ENCODE measurements around the gene FKBP1A.

FKBP1A gene

DNA sequence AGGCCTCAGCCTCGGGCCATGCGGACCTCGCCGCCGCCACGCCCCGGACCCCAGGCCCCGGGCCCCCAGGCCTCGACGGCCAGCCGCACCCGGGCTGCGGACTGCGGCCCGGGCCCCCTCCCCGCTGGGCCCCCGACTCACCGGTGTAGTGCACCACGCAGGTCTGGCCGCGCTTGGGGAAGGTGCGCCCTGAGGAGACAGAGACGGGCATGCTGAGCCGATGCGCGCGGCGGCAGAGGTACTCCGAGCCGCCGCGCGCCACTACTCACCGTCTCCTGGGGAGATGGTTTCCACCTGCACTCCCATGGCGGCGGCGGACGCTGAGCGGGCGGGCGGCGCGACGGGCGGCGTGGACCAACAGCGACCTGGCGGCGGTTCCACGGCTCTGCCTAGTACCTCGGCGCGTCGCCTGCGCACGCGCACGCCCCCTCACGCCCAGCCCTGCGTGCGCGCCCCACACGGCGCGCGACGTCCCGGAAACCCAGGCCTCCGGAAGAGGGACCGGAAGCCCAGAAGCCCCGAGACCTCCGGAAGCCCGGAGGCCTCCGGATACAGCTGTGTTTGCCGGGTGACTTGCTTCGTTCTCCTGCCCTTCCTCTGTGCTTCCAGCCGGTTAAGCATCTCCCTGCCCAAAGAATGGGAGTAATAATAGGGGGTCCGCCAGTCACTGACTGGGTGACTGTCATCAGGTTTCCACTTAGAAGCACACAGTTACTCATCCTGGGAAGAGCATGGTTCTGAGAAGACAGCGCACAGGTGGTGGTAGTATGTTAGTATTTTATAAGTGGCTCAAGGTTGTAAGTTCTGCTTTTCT, at the start of gene FKBP1A:
Gene FKBP1A (minus strand): TSS at position 362 of the 814 bp plus-strand sequence. CDS start 56 bp downstream, at position 306.
- DNase-seq = peak; percentile 95

DNA sequence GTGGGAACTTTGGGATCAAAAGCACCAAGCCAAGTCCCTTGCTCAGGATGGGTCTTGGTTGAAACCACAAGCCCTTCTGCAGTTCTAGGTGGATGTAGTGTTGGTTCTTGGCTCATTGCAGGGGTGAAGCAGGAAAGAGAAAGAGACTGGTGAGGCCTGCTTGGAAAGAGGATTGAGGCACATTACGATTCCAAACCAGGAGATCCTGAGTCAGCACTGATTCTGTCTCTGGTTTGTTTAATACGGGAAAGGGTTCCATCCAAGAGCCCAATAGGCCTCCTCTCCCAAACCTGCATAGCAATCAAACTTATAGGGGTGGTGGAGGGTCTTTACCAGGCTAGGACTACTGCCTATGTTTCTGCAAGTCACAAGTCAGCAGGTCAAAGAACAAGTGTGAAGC, 49.5 kb upstream of the FKBP1A start:
- no peak for DNase-seq

DNA sequence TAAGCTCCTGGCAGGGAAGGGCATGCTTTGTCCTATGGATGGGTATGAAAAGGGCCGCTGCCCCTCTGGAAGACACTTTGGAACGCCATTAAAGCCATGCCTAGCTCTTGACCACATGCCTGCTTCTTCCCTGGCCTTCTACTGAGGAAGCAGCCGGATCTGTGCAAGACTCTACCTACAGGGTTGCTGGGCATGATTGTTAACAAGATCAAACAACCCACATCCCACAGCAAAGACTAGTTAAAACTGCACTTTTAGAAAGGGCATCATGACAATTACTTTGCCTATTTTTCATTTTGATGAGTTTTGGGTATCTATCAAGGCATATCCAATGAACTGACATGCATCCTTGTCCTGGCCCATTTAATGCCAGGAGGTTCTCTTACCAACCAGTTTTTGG, 48.3 kb upstream of the FKBP1A start:
- no peak for DNase-seq

DNA sequence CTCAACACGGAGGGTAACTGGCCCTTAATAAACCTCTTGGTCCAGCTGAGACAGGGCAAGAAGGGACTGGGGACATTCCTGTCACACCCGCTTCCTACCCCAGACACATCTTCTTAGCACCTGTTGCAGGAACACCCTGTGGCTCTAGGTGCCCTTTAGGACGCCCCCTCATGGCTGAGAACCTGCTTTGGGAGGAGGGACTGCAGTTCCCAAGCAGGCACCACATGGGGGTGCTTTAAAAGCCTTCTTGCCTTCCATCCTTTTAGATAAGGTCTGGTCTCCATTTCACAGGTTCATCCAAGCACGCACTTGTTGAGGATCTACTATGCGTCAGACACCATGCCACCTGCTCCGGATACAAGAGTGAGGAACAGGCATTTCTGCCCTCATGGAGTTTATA, 47.2 kb upstream of the FKBP1A start:
- no peak for DNase-seq

DNA sequence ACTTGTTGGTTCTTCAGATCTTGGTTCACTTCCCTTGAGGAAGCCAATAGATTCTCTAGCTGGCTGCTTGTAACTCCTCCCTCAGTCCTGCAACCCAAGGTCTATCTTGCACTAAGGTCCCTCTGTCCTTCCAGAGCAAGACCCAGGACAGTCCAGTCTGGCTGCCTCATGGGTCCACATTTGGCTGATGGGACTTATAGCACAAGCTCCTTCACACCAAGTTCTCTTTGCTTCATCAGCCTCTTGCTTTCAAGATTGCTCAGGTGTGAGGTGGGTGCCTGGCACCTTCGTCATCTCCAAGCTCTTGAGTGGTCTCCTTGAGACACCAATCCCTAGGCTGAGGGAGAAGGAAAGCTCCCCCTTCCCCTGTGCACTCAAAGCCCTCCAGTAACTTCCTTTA, 45.5 kb upstream of the FKBP1A start:
- DNase-seq = no peak

DNA sequence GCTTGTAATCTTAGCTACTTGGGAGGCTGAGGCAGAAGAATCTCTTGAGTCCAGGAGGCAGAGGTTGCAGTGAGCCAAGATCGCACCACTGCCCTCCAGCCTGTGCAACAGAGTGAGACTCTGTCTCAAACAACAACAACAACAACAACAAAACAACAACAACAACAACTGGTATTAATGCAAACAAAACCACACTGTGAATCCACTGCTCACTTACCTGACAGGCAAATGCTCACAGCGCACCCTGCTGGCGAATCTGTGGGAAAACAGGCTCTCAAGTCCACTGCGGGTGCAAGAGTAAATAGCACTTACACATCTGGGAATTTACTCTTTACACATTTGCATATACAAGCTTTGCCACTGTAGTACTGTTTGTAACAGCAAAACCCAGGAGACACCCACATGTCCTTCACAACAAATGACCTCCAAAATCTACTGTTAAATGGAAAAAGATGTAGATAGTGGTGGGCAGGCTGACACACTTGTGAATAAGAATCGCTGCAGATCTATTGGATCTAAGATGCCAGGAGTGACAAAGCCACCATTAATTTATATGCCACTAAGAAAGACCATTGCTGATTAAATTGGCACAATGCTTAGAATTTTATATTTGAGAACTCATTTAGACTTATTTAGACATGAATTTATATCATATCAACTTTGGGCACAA, 44.5 kb upstream of the FKBP1A start:
- peak; percentile 84 for DNase-seq

DNA sequence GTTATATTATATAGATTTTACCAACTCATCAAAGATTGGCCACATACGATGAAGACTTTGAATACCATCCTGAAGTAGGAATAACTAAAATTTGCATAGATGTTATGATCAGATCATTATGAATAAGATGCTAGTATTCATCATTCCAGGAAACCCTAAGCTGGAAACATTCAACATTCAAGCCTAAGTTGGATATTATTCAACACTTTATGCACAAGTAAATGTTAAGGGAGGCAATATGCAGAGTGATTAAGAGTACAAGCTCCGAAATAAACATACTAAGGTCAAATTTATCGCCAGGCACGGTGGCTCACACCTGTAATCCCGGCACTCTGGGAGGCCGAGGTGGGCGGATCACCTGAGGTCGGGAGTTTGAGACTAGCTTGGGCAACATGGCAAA, 43.4 kb upstream of the FKBP1A start:
- DNase-seq = no peak

DNA sequence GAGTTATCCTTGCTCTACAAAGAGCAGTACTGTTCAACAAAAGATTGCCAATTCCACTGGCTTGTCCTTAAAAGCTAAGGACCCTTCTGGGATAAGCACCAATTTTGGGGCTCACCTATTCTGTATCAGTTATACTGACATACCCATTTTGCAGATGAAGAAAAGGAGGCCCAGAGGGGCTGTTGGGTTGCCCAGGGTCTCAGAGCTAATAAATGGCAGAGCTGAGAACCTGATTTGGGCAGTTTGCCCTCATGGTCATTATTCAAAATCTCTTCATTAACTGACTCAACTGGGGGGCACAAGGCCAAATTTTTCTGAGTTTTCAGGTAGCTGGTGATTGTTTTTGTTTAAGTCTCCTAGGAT, 42.5 kb upstream of the FKBP1A start:
- DNase-seq = no peak

DNA sequence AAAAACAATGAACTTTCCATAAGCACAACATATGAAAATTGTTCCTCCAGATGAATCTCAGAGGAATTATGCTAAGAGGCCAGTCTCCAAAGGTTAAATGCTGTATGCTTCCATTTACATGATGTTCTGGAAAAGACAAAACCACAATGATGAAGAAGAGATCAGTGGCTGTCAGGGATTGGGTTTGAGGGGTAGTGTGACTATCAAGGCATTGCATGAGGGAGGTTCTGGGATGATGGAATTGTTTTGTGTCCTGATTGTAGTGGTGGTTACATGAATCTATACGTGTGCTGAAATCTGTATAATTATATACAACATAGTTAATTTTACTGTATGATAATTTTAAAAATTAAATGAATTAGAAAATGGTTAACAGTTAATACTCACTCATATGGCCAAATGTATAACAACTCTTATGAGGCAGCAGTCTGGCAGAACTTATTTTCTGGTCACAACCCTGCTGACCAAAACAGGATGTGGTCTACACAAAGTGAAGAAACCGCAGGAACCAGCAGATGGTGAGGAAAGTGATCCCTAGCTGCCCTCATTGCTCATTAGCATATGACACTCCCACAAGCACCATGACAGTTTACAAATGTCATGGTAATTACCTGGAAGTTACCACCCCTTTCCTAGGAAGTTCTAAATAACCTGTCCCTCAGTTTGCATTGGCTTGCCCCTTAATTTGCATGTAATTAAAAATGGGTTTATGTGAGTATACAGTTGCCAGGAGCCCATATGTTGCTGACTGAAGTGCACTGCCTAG, 41.9 kb upstream of the FKBP1A start:
- peak; percentile 77 for DNase-seq

DNA sequence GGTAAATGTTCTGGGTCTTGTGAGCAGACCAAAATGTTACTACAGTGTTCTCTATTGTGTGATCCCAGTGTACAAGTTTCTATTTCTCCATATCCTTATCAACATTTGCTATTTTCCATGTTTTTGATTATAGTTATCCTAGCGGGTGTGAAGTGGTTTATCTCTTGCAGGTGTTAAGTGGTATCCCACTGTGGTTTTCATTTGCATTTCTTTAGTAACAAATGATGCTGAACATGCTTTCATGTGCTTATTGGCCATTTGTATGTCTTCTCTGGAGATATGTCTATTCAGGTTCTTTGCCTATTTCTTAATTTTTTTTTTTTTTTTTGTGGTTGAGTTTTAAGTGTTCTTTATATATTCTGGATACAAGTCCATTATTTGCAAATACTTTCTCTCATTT, 38.3 kb upstream of the FKBP1A start:
- DNase-seq = no peak

DNA sequence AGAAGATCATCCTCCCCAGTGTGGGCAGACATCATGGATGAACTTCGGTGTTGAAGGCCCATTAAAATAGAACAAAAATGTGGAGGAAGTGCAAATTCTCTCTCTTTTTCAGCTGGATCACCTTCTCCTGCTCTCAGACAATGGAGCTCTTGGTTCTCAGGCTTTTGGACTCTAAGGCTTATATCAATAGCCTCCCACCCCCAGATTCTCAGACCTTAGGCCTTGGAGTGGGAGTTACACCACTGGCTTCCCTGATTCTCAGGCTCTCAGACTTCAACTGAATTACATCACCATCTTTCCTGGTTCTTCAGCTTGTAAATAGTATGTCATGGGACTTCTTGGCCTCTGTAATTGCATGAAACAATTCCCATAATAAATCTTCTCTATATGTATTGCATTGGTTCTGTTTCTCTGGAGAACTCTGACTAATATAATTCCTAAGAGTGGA, 37.2 kb upstream of the FKBP1A start:
- DNase-seq = no peak

DNA sequence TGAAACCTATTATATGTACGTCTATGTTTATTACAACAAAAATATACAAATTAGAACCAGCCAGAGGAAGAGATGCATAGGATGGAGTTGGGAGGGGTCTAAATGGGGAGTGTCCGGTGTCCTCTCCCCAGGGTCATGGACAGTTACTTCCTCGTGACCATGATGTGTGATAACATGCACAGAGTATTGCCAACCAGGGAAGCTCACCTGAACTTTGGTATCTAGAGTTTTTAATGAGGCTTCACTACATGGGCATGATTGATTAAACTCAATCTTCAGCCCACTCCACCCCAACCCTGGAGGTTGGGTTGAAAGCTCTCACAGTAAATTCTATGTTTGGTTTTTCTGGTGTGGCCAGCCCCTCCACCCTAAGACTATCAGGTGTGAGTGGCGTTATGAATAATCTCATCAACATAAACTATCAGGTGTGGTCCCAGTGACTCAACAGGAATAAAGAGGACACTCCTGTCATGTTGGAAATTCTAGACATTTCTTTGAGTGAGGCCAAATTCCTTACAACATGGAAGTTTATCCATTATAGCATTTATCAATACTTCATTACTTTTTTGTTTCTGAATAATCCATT, 36.4 kb upstream of the FKBP1A start:
- DNase-seq = no peak

DNA sequence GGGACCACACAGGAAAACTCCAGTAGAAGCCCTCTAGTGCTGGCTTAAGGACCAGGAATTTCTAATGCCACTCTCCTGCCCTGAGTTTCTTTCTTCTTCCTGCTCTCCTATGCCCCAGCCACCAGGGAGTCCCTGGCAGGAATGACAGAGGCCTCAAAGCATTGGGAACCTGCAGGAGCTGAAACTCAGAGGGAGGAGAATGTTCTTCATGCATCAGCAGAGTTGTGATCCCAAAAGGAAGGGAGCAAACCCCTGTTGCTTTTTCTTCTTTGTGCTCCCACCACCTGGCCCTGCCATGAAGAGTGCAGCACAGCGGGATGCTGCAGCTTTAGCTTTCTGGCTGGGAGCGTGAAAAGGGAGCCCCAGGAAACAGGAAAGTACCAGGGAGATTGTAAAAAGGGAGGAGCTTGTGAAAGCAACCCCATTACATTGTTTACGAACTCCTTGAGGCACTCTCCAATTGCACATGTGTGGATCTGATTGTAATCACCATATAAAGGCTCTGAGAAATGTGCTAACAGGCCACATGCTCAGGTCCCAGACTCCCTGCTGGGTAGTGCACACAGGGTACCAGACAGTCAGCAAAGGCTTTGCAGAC, 34.7 kb upstream of the FKBP1A start:
- DNase-seq = no peak

DNA sequence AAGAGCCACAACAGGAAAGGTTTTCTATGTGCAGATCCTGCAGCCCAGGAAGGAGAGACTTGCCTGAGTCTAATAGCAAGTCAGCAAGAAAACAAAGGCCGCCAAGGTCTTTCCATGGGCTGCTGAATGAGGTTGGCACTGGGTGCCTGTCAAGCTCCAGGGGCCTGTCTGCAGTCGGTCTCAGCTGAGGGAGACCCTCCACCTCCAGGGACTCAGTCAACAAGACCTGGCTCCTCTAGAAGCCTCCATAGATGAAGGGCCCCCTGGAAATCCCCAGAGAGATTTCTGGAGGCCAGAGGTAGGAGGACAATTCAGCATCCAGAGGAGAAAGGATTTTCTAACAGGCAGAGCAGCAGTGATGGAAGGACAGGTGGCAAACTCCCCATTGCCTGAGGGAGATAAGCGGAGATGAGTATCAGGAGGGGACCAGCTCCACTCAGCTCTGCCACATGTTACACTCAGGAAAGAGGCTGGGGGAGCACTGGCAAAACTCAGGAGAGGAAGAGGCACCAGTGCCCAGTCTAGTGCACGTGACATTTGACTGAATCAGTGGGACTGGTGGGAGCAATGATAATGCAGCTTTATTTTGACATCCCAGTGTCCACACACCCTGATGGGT, 33.5 kb upstream of the FKBP1A start:
- no peak for DNase-seq

DNA sequence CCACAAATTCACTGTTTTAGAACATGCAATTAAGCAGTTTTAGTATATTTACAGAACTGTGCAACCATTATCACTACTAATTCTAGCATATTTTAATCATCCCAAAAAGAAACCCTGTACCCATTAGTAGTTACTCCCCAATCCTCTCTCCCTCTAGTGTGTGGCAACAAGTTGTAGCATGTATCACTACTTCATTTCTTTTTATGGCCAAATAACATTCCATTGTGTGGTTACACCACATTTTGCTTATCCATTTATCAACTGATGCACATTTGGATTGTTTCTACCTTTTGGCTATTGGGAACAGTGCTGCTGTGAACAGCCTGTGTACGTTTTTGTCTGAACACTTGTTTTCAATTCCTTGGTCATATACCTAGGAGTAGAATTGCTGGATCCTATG, 31.5 kb upstream of the FKBP1A start:
- no peak for DNase-seq

DNA sequence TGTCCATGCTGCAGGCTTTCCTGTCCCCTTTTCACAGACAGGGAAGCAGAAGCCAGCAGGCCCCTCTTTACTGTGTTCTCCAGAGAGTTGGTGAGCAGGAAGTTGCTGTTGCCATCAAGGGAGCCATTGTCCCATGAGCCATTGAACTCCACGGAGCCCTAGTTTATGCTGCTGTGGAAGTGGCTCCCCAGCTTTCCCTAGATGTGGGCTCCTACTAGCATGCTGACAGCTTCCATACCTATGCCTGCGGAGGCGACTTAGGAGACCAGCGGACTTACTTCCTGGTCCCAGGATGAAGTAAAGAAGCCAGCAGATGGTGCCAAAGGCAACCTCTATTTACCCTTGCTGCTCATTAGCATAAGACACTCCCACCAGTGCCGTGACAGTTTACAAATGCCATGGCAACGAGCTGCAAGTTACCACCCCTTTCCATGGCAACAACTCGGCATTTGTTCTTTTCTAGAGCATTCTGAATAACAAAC, 30.8 kb upstream of the FKBP1A start:
- DNase-seq = peak; percentile 38

DNA sequence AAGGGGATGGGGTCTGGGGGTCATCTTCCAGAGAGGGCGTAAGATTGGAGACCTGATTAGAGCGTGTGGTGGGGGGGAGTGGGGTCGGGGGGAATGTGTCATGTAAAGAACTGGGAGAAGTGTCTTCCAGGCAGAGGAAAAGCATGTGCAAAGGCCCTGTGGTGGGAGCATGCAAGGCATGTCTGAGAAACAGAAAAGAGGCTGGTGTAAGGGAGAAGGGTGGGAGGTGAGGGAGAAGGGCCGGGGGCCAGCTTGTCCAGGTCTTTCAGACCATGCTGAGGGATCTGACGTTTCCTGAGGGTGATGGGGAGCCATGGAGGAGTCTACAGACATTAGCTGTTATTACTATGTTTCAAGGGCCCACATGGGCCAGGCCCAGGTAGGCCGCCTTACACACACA, 30.4 kb upstream of the FKBP1A start:
- no peak for DNase-seq

DNA sequence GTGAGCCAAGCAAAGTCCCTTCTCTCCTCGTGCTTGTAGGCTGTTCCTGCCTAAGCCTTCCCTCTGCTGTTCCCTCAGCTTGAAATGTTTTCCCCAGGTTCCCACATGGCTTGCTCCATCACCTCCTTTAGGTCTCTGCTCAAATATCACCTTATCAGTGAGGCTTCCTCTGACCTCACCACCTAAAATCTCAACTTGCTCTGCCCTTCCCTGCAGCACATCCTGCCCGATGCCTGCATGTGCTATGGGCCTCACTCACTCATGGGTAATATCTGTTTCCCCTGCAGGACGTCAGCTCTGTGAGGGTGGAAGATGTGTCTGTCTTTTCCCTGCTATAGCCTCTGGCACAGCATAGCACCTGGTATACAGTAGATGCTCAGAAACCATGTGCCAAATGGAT, 29.9 kb upstream of the FKBP1A start:
- DNase-seq = no peak

DNA sequence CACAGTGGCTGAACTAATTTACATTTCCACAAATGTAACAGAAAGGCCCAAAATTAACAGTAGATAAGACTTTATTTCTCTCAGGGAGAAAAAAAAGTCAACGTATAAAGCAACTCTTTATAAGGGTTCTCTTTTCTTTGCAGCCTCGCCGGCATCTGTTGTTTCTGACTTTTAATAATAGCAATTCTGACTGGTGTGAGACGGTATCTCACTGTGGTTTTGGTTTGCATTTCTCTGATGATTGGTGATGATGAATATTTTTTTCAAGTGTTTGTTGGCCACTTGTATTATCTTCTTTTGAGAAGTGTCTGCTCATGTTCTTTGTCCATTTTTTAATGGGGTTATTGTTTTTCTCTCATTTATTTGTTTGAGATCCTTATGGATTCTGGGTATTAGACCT, 27.2 kb upstream of the FKBP1A start:
- DNase-seq = no peak

DNA sequence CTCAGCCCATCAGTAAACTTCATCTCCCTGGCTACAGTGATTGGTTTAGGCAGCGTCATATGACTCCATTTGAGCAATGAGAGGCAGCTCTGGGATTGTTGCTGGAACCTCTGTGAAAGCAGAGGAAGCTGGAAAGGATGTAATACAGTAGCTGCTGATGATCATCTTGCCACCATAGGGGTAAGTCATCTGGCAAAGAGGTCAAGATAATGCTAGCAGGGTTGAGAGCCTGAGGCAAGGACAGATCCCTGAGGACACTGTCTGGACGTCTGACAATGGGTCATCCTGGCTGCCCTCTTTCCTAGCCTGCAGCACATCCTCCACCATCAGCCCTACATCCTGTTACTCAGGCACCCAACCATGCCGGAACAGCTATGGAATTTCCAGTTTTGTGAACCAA, 25.5 kb upstream of the FKBP1A start:
- DNase-seq = no peak

DNA sequence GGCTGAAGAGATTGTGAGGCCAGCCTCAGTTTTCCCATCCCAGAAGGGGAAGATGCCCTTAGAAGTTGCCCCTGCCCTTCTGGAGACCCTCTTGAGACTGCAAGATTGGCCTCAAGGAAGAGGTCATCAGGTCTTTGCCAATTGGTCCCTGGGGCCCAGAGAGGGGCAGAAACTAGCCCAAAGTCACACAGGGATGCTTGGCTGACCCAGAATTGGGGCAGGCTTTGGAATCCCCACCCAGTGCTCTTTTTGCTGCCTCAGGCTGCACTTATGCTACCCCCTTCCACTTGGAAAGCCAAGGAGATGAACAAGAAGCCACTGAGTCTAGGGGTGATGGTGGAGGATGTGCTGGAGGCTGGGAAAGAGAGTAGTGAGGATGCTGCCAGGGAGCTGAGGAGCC, 24.9 kb upstream of the FKBP1A start:
- no peak for DNase-seq

DNA sequence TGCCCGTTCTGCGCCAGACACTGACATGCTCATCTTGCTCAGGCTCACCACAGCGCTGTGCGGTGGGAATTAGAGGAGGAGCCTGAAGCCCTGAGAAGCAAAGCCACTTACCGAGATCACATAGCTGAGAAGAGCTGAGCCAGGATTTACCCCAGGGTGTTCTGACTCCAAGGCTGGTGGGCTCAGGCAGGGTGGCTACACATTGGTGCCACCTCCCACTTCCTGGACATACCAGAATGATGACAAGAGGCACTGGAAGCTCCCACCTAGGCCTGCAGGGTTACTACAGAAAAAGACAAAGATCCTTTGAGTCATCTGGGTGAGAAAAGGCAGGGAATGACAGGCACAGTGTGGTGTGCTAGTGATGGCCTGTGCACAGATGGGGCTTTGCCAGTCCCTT, 24.4 kb upstream of the FKBP1A start:
- no peak for DNase-seq
